GM10266 (cell line): ENCODE results near the gene SMAD2.
A peak's percentile ranks its signal among the peaks of the same experiment; 100 is the strongest.

ENCODE experiments used
- DNase-seq: peaks from one replicate; pipeline ENCODE4 v3.0.0; 2012; ENCODE audit errors: extremely low spot score
- CTCF ChIP-seq: IDR thresholded peaks from 2 replicates; pipeline ENCODE4 v1.5.1; 2012; ENCODE audit warnings: mild to moderate bottlenecking, low read depth; ENCODE audit not compliant: control insufficient read depth, insufficient read depth; ENCODE audit errors: missing control alignments

SMAD2 gene

DNA sequence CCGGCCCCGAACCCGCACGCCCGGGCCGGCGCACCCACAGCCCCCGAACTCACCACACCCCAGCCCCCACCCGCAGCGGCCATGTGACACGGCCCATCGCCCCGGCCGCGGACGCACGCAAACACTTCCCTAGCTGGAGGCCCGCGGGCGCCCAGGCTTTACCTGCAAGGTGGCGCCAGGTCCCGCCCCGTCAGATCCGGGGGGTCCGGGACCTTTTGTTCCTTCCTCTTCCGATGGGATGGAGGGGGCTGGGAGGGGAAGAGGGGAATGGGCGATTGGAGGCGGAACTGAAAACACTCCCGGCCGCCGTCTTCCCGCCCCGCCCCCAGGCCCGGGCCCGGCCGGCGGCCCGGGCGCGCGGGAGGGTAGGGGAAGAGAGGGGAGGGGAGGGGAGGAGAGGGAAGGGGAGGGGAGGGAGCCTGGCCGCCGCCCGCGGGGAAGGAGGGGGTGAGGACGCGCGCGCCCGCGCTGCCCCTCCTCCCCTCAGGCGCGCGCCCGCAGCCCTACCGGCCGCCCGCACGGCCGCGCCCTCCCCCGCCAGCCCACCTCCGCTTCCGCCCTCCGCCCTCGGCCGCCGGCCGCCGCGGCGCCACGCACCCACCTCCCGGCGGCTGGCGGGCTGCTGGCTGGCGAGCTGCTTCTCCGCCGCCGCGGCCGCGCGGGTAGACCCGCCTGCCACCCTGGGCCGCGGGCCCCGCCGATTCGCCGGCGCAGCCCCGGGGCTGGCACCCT is at the start of gene SMAD2:
Gene SMAD2, minus strand, starts transcription at position 461 of the 732 bp plus-strand sequence. CDS start 33,903 bp downstream, outside the sequence.
- peak; percentile 91 for DNase-seq
- TF ChIP-seq CTCF, result no peak

DNA sequence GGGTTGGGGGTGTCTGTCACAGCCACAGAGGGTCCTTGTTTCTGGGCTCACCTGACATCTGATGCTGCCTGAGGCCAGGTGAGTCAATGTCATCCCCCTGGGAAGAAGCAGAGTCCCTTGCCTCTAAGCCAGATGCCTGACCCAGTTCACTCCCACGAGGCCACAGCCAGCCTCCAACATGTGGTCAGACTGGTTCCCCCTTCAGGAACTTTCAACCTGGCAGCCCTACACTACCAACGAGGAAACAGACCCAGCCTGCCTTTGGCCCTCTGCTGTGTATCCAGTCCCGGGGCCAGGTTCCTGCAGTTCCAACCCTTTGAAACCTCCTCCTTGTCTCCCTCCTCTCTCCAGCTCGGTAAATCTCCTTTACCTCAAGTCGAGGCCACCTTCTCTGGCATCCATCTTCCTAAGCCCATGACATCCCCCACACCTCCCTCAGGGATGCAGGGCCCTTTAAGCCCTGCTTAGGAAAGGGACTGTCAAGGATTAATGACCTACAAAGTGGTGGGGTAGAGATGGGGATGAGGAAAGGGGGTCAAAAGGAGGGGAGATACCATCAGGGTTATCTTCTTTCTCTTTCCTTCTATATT is 49.2 kb upstream of the SMAD2 start:
- no peak for TF ChIP-seq CTCF
- DNase-seq, result no peak

DNA sequence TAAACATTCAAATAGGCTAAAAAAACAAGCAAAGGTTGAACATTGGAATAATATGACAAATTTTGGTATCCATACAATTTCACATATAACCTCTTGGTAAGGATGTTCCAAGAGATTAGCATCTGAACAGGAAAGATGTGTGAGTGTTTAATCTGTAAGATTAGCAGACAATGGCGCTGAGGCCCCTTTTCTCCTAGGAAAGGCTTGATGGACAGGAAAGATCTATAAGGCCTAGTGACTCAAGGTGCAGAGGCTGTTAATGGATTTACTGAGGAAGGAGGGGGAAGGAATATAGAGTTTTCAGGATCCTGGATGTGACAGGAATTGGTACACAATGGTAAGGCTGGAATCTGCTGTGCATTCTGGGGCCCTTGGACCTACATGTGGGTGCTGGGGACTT is 48.1 kb upstream of the SMAD2 start:
- no peak for DNase-seq
- no peak for TF ChIP-seq CTCF

- DNase-seq, result no peak
- no peak for TF ChIP-seq CTCF
These were observed 47.7 kb upstream of the SMAD2 start for GRCh38 chr18:47978141-47978540.

DNA sequence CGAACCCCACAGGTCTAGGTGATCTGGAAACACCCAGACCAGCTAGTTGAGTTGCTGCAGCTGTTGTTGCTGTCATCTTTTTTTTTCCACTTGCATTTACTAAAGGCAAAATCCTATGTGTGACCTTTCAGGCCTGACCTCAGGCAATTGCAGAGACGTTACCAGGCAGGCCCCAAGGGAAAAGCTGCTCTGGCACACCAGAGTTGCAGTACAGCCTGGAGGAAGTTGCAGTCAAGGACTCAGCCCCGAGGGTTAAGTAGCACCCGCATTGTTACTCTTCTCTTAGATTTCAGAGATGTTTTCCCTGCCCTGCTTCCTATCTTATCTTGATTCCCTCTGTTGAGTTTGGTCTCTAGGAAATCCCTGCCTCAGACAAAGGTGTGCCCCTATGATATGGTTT is 45.2 kb upstream of the SMAD2 start:
- TF ChIP-seq CTCF, result no peak
- DNase-seq, result no peak

GRCh38 chr18:47975105-47975504 is 44.6 kb upstream of the SMAD2 start:
- no peak for DNase-seq
- TF ChIP-seq CTCF, result no peak
